Astrocyte of the spinal cord (primary cell): ENCODE measurements around the gene TBC1D14.

Experiments used
- DNase-seq: peaks from one replicate; pipeline ENCODE4 v3.0.0; 2011; ENCODE audit warnings: low read depth, low spot score
- H3K4me3 ChIP-seq: 2 replicates; pipeline ENCODE4 v1.5.1; 2011; ENCODE audit warnings: low read depth, mild to moderate bottlenecking, low read length, moderate library complexity
- in situ Hi-C: cut with HindIII; loops from 2 replicates; pipeline ENCODE4 v1.10.0; 2017; ENCODE audit warnings: low sequenced_read_pairs
- TF ChIP-seq, protein P1 (sequence below): IDR thresholded peaks from 2 replicates; pipeline ENCODE4 v1.5.1; 2012; ENCODE audit warnings: low read depth, mild to moderate bottlenecking, low read length, inconsistent platforms

TBC1D14 gene

GRCh38 chr4:7023901-7024300, 114.3 kb downstream of the TBC1D14 start:
- DNase-seq, result no peak
- no peak overlapping the region for H3K4me3 ChIP-seq
- TF ChIP-seq, protein P1, sequence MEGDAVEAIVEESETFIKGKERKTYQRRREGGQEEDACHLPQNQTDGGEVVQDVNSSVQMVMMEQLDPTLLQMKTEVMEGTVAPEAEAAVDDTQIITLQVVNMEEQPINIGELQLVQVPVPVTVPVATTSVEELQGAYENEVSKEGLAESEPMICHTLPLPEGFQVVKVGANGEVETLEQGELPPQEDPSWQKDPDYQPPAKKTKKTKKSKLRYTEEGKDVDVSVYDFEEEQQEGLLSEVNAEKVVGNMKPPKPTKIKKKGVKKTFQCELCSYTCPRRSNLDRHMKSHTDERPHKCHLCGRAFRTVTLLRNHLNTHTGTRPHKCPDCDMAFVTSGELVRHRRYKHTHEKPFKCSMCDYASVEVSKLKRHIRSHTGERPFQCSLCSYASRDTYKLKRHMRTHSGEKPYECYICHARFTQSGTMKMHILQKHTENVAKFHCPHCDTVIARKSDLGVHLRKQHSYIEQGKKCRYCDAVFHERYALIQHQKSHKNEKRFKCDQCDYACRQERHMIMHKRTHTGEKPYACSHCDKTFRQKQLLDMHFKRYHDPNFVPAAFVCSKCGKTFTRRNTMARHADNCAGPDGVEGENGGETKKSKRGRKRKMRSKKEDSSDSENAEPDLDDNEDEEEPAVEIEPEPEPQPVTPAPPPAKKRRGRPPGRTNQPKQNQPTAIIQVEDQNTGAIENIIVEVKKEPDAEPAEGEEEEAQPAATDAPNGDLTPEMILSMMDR, result no peak
- in situ Hi-C loops, result no loop called here

- in situ Hi-C loops, result no loop called here
- no peak overlapping the region for H3K4me3 ChIP-seq
- no peak for DNase-seq
- TF ChIP-seq, protein P1, result no peak
Measured at GRCh38 chr4:7024336-7024890, 114.8 kb downstream of the TBC1D14 start.

- in situ Hi-C loops, result no loop called here
- TF ChIP-seq, protein P1, result no peak
- no peak for DNase-seq
- no peak overlapping the region for H3K4me3 ChIP-seq
Measured at GRCh38 chr4:7025040-7025602, 115.5 kb downstream of the TBC1D14 start.

- H3K4me3 ChIP-seq, result no peak overlapping the region
- TF ChIP-seq, protein P1, result no peak
- in situ Hi-C loops, result no loop called here
- DNase-seq, result no peak
Measured at GRCh38 chr4:7026107-7026506, 116.5 kb downstream of the TBC1D14 start.

DNA sequence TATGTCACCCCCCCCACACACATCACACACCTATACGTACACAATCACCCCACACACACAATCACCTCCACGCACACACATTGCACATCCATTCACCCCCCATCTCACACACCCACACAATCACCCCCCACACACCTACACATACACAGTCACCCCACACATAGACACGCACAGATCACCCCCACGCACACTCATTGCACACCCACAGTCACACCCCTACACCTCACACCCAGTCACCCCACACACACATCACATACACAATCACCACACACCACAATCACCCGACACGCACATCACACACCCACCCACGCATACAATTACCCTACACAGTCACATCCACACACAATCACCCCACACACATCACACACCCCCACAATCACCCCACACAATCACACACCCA, 117.7 kb downstream of the TBC1D14 start:
- H3K4me3 ChIP-seq, result no peak overlapping the region
- in situ Hi-C loops, result no loop called here
- TF ChIP-seq, protein P1, result no peak
- DNase-seq, result no peak

GRCh38 chr4:7027913-7028312, 118.3 kb downstream of the TBC1D14 start:
- H3K4me3 ChIP-seq, result no peak overlapping the region
- DNase-seq, result no peak

More at GRCh38 chr4:7027913-7028312, 118.3 kb downstream of the TBC1D14 start:
- TF ChIP-seq, protein P1, result no peak
- in situ Hi-C loops, result no loop called here
